Measurements from ENCODE around the gene MTG2. TPM values are rescaled to one million over a fixed set of nuclear protein-coding genes. Genes with fewer than 3 reads are reported as not detected.

MTG2 gene
- total and polyA plus RNA-seq, 8 donors, result 13.6 to 77.9 (median 21.4) TPM

DNA sequence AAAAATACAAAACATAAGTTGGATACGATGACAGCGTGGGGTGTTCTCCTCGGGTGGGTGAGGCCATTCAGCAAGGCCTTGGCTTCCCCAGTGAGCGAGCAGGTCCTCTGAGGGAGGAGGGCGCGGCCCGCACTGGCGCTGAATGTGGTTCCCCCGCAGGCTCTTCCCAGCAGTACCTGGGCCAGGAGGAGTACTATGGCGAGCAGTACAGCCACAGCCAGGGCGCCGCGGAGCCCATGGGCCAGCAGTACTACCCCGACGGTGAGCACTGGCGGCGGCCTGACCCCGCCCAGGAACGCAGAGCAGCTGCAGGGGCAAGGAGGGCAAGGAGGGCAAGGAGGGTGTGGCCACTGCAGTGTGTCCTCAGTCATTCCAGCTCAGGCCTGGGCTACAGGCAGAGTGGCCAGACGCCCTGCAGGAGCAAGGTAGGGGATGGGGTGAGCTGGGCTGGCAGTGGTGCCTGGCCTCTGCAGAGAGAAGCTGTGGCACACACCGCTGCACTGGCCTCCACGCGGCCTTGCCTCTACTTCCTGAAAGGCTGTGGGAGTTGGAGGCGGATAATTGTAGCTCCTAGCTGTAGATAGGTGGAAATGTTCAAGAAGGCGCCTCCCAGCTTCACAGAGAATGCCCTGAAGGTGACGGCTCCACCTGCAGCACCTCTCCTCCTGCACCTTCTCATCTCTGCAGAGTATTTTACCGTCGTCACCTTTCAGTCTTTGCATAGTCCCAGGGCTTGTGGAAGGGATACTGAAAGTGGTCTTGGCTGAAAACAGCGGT is 18.7 kb upstream of the MTG2 start:
- TF ChIP-seq, protein P1, sequence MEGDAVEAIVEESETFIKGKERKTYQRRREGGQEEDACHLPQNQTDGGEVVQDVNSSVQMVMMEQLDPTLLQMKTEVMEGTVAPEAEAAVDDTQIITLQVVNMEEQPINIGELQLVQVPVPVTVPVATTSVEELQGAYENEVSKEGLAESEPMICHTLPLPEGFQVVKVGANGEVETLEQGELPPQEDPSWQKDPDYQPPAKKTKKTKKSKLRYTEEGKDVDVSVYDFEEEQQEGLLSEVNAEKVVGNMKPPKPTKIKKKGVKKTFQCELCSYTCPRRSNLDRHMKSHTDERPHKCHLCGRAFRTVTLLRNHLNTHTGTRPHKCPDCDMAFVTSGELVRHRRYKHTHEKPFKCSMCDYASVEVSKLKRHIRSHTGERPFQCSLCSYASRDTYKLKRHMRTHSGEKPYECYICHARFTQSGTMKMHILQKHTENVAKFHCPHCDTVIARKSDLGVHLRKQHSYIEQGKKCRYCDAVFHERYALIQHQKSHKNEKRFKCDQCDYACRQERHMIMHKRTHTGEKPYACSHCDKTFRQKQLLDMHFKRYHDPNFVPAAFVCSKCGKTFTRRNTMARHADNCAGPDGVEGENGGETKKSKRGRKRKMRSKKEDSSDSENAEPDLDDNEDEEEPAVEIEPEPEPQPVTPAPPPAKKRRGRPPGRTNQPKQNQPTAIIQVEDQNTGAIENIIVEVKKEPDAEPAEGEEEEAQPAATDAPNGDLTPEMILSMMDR (IDR thresholded peaks at IDR 0.05), result no peak
- TF ChIP-seq POLR2A (IDR thresholded peaks at IDR 0.05), result no peak
- no peak for TF ChIP-seq EP300 (IDR thresholded peaks at IDR 0.05)
- Histone ChIP-seq H3K9me3 (no peaks in the 10 kb centered on the region), H3K36me3 (peaks cover 59 to 99% (median 97%) of the 10 kb centered on the region in 4 donors), H3K27ac (no peak overlapping the region), H3K4me1 (no peaks in the 10 kb centered on the region), H3K4me3 (no peak overlapping the region), H3K27me3 (no peaks in the 10 kb centered on the region)
- intact Hi-C loops (cut with DNase I; ENCODE audit: low total_unique reads), result no loop called here
- no peak for DNase-seq
- 90 to 94% (median 91%) methylated on average over 29 of the region's 29 CpGs for WGBS, 5 donors

DNA sequence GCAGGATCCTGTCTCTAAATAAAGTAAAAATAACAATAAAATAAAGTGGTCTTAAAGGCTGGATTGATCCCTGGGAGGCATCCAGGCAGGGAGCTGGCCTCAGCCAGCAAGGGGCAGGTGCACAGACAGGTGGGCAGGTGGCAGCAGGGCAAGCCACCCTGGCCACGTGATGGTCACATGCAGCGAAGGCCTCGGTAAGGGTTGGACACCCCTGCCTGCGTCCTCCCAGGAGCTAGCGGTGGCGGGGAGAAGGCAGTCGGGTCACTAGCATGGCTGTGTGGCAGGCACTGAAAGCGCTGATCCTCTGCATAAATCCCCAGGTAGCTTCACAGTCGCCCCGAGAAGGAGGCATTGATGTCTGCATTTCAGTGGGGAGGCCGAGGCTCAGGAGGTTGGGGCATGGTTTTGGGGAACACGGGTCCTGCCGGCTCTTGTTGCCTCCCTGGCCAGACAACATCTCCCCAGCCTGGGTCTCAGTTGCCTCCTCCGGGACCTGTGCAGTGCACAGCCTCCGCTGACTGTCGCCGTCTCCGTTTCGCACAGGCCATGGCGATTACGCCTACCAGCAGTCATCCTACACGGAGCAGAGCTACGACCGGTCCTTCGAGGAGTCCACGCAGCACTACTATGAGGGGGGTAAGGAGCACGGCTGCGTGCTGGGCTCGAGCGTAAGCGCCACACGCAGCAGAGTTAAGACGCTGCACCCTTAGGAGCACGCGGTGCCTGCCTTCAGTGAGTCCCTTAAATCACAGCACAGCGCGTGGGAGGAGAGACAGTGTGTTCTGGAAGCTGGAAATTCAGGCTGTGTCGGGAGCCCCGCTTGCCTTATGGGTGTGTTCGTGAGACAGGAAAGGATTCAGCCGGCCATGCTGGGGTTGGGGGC is 17.7 kb upstream of the MTG2 start:
- Histone ChIP-seq H3K9me3 (no peaks in the 10 kb centered on the region), H3K27ac (no peak overlapping the region), H3K27me3 (no peaks in the 10 kb centered on the region), H3K4me3 (no peak overlapping the region), H3K4me1 (no peaks in the 10 kb centered on the region), H3K36me3 (peaks cover 59 to 100% (median 98%) of the 10 kb centered on the region in 4 donors)
- intact Hi-C loops (cut with DNase I; ENCODE audit: low total_unique reads), result no loop called here
- WGBS, 5 donors, result 93 to 98% (median 97%) methylated on average over 41 of the region's 41 CpGs
- DNase-seq, result no peak
- TF ChIP-seq, protein P1 (IDR thresholded peaks at IDR 0.05), result no peak
- TF ChIP-seq POLR2AphosphoS5 (IDR thresholded peaks at IDR 0.05), result no peak

GRCh38 chr20:62165762-62166399 is 16.9 kb upstream of the MTG2 start:
- H3K4me3 ChIP-seq, result no peak overlapping the region
- no peak for DNase-seq
- peaks cover 54 to 95% (median 91%) of the 10 kb centered on the region in 4 donors for H3K36me3 ChIP-seq
- intact Hi-C loops (cut with DNase I; ENCODE audit: low total_unique reads), result no loop called here
- 88 to 93% (median 90%) methylated on average over 25 of the region's 25 CpGs for WGBS, 5 donors
- TF ChIP-seq POLR2AphosphoS5 (IDR thresholded peaks at IDR 0.05), result no peak
- no peak for TF ChIP-seq EP300 (IDR thresholded peaks at IDR 0.05)
- no peak for TF ChIP-seq POLR2A (IDR thresholded peaks at IDR 0.05)
- TF ChIP-seq, protein P1 (IDR thresholded peaks at IDR 0.05), result no peak
- no peak overlapping the region for H3K27ac ChIP-seq
- no peaks in the 10 kb centered on the region for H3K4me1 ChIP-seq
- H3K9me3 ChIP-seq, result no peaks in the 10 kb centered on the region
- H3K27me3 ChIP-seq, result no peaks in the 10 kb centered on the region

- peaks cover 40 to 84% (median 79%) of the 10 kb centered on the region in 4 donors for H3K36me3 ChIP-seq
- intact Hi-C loops (cut with DNase I; ENCODE audit: low total_unique reads), result no loop called here
- DNase-seq, result no peak
- no peaks in the 10 kb centered on the region for H3K27me3 ChIP-seq
- WGBS, 5 donors, result 81 to 92% (median 90%) methylated on average over 5 to 6 of the region's 6 CpGs
- H3K27ac ChIP-seq, result no peak overlapping the region
- no peaks in the 10 kb centered on the region for H3K4me1 ChIP-seq
- TF ChIP-seq EP300 (IDR thresholded peaks at IDR 0.05) (no peak), POLR2AphosphoS5 (IDR thresholded peaks at IDR 0.05) (no peak), POLR2A (IDR thresholded peaks at IDR 0.05) (no peak)
- TF ChIP-seq, protein P1 (IDR thresholded peaks at IDR 0.05), result no peak
- no peaks in the 10 kb centered on the region for H3K9me3 ChIP-seq
- H3K4me3 ChIP-seq, result no peak overlapping the region
Observed at GRCh38 chr20:62167474-62167873, 15.4 kb upstream of the MTG2 start.
